ENCODE data around the gene FBXW8. TPM values are rescaled to one million over a fixed set of nuclear protein-coding genes. Genes with fewer than 3 reads are reported as not detected.

The FBXW8 gene
- total RNA-seq, 4 donors from 2014 or later: 4.2 to 5.6 (median 4.7) TPM

DNA sequence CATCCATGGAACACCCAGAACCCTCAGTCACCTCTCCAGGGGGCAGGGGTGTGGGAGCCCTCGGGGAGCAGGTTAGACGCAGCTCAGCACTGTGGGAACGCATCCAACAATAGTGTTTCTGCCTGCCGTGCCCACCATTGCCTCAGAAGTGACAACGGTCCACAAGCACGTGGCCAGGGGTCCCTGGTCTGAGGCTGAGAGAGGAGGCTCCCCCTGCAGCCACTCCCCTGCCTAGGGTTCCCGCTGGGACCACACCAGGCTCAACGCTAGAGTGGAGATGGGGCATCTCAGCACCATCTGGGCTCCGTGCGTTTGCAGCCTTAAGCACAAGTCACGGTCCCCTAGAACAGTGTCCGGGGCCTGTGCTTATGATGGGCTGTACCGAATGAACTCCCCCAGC is 125.8 kb downstream of the FBXW8 start:
- Histone ChIP-seq H3K36me3 (no peaks in the 10 kb centered on the region), H3K27me3 (peaks cover 0 to 24% (median 0%) of the 10 kb centered on the region in 3 donors), H3K27ac (no peak overlapping the region), H3K9me3 (no peaks in the 10 kb centered on the region), H3K4me3 (no peak overlapping the region), H3K4me1 (peaks cover 12 to 17% of the 10 kb centered on the region in 2 donors)
- in situ Hi-C loops (cut with MboI; ENCODE audit: low sequenced_read_pairs in 4 of 4): no loop called here
- ATAC-seq: no peak
- DNase-seq: no peak
- no peak for TF ChIP-seq POLR2A (IDR thresholded peaks at IDR 0.05)
- TF ChIP-seq, protein P1, sequence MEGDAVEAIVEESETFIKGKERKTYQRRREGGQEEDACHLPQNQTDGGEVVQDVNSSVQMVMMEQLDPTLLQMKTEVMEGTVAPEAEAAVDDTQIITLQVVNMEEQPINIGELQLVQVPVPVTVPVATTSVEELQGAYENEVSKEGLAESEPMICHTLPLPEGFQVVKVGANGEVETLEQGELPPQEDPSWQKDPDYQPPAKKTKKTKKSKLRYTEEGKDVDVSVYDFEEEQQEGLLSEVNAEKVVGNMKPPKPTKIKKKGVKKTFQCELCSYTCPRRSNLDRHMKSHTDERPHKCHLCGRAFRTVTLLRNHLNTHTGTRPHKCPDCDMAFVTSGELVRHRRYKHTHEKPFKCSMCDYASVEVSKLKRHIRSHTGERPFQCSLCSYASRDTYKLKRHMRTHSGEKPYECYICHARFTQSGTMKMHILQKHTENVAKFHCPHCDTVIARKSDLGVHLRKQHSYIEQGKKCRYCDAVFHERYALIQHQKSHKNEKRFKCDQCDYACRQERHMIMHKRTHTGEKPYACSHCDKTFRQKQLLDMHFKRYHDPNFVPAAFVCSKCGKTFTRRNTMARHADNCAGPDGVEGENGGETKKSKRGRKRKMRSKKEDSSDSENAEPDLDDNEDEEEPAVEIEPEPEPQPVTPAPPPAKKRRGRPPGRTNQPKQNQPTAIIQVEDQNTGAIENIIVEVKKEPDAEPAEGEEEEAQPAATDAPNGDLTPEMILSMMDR (IDR thresholded peaks at IDR 0.05 in 4 of 5, conservative IDR thresholded peaks at IDR 0.05 in 1 of 5): no peak
- intact Hi-C loops (cut with DNase I; ENCODE audit: low total_unique reads): no loop called here

DNA sequence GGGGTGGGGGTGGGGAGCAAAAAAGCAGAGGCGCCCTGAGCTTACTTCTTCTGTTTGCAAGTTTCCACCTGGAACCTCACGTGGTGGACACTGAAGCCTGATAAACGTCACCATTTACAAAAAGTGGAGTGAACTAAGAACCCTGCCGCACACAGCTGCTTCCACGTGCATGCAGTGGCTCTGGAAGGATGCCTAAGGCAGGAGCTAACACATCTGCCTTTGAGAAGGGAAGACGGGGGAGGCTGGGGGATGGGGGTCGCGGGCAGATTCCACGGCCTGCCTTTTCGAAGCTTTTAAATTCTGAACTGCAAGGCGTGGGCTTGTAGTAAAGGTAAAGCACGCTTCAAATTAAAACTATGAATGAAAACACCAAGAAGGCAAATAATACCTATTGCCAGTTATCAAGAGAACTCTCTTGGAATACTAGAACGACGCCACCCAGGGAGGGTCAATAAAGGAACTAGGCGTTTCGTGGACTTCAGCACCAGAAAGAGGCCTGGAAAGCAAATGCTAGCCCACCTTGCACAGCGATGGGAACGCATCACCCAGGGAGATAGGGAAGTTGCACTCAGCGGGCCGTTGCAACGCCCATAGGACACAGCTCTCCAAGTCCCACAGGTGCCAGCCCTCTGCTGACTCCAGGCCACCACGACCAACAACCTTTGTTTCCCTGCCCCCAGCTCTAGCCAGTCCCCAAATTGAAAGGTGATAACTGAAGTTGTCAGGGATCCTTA is 126.7 kb downstream of the FBXW8 start:
- intact Hi-C loops (cut with DNase I; ENCODE audit: low total_unique reads): no loop called here
- in situ Hi-C loops (cut with MboI; ENCODE audit: low sequenced_read_pairs in 4 of 4): no loop called here
- ATAC-seq: no peak

DNA sequence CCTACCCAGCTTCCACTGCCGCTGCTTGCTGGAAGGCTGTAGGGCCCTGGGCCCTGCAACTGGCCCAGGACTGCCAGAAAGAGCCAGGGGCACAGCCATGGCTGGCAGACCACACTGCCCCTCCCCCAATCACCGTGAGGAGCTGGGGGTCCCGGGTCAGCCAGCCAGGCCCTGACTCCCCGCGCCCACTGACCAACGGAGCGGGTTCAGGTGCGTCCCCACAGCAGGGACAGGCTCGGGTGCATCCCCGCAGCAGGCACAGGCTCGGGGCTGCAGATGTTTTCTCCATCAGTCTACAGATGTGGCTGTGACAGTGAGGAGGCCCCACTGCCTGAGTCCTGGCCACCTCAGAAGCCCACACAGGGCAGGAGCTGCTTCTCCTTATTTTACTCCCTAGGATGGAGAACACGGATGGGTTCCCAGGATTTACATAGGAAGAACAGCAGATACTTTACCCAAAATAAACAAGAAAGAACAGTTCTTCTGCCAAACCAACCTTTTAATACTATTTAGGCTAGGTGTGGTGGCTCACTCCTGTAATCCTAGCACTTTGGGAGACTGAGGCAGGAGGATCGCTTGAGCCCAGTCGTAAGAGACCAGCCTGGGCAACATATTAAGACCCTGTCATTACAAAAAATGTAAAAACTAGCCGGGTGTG is 127.4 kb downstream of the FBXW8 start:
- ATAC-seq: no peak
- in situ Hi-C loops (cut with MboI; ENCODE audit: low sequenced_read_pairs in 4 of 4) (no loop called here), intact Hi-C loops (cut with DNase I; ENCODE audit: low total_unique reads) (no loop called here)
- no peak for DNase-seq
- no peak overlapping the region for H3K27ac ChIP-seq
- H3K27me3 ChIP-seq: peaks cover 0 to 21% (median 0%) of the 10 kb centered on the region in 3 donors
- H3K4me1 ChIP-seq: peaks cover 11 to 12% of the 10 kb centered on the region in 2 donors
- H3K4me3 ChIP-seq: no peak overlapping the region
- TF ChIP-seq, protein P1 (IDR thresholded peaks at IDR 0.05 in 4 of 5, conservative IDR thresholded peaks at IDR 0.05 in 1 of 5): no peak
- TF ChIP-seq POLR2A (IDR thresholded peaks at IDR 0.05): no peak
- H3K36me3 ChIP-seq: no peaks in the 10 kb centered on the region
- no peaks in the 10 kb centered on the region for H3K9me3 ChIP-seq

More for the DNA sequence above, 126.7 kb downstream of the FBXW8 start:
- H3K9me3 ChIP-seq: no peaks in the 10 kb centered on the region
- no peak for DNase-seq
- H3K4me1 ChIP-seq: peaks cover 12 to 17% of the 10 kb centered on the region in 2 donors
- TF ChIP-seq, protein P1 (IDR thresholded peaks at IDR 0.05 in 4 of 5, conservative IDR thresholded peaks at IDR 0.05 in 1 of 5): no peak
- TF ChIP-seq POLR2A (IDR thresholded peaks at IDR 0.05): no peak
- H3K36me3 ChIP-seq: no peaks in the 10 kb centered on the region
- H3K27ac ChIP-seq: no peak overlapping the region
- peaks cover 0 to 24% (median 0%) of the 10 kb centered on the region in 3 donors for H3K27me3 ChIP-seq
- no peak overlapping the region for H3K4me3 ChIP-seq

DNA sequence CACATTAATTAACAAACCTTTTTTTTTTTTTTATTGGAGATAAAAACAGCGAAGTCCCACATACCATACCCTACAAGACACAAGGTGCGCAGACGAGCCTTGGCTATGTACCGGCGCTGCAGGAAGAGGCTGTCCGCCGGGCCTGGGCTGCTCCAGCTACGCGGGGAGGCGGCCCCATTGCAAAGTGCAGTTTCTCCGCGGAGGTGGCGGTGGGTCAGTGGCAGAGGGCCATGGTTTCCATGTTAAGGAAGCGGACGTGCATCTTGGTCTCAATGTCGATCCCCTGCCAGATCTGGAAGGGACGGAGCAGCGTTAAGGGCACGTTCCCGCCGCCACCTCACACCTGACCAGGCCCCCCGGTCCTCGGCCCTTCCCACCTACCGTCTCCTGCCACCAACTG is 128.2 kb downstream of the FBXW8 start:
- Histone ChIP-seq H3K36me3 (no peaks in the 10 kb centered on the region), H3K27me3 (peaks cover 0 to 21% (median 0%) of the 10 kb centered on the region in 3 donors), H3K4me1 (peaks cover 4 to 6% of the 10 kb centered on the region in 2 donors), H3K9me3 (no peaks in the 10 kb centered on the region), H3K4me3 (no peak overlapping the region), H3K27ac (no peak overlapping the region)
- in situ Hi-C loops (cut with MboI; ENCODE audit: low sequenced_read_pairs in 4 of 4): no loop called here
- TF ChIP-seq, protein P1 (IDR thresholded peaks at IDR 0.05 in 4 of 5, conservative IDR thresholded peaks at IDR 0.05 in 1 of 5): no peak
- TF ChIP-seq POLR2A (IDR thresholded peaks at IDR 0.05): no peak
- intact Hi-C loops (cut with DNase I; ENCODE audit: low total_unique reads): no loop called here
- no peak for DNase-seq
- no peak for ATAC-seq
